Natural killer cell (primary cell): ENCODE results near the gene MELK. TPM values are rescaled to one million over a fixed set of nuclear protein-coding genes. Genes with fewer than 3 reads are reported as not detected.

Experiments used
- ATAC-seq, 3 donors: fragments of 150-1000 bp in 2 of 3; fragments of 200-7000 bp in 1 of 3; cut with Tn5 transposase; 1 replicate in 1 of 3; 2 replicates in 2 of 3; pipeline ENCODE4 v1.10.0; 2021; ENCODE audit warnings: mild to moderate bottlenecking in 2 of 3, moderate library complexity in 2 of 3
- DNase-seq, 2 donors: peaks; one replicate each; pipeline versions ENCODE4 v3.0.0 to v3.0.0-alpha.2; 2013 to 2021; ENCODE audit warnings: mixed read lengths in 1 of 2
- H3K27ac ChIP-seq: one replicate; pipeline ENCODE4 v1.5.1; 2013; ENCODE audit warnings: mild to moderate bottlenecking, low read length
- H3K27me3 ChIP-seq: one replicate; pipeline ENCODE4 v1.6.1; 2013; ENCODE audit warnings: low read length; ENCODE audit not compliant: control insufficient read depth, insufficient read depth
- H3K36me3 ChIP-seq: one replicate; pipeline ENCODE4 v1.6.1; 2013; ENCODE audit warnings: low read length; ENCODE audit not compliant: control insufficient read depth, insufficient read depth
- H3K4me1 ChIP-seq: one replicate; pipeline ENCODE4 v1.6.1; 2013; ENCODE audit warnings: low read length; ENCODE audit not compliant: control insufficient read depth, insufficient read depth
- H3K4me3 ChIP-seq: one replicate; pipeline ENCODE4 v1.5.1; 2013; ENCODE audit warnings: low read length
- H3K9me3 ChIP-seq: one replicate; pipeline ENCODE4 v1.6.1; 2013; ENCODE audit warnings: low read length; ENCODE audit not compliant: control insufficient read depth, insufficient read depth
- H3K27ac Mint-ChIP-seq, 2 donors: one replicate each; pipeline ENCODE4 v1.8.0; 2022; ENCODE audit warnings: mild to moderate bottlenecking in 2 of 2, mixed read lengths in 2 of 2, moderate library complexity in 1 of 2
- H3K27me3 Mint-ChIP-seq, 2 donors: one replicate each; pipeline ENCODE4 v1.8.0; 2022; ENCODE audit warnings: low read depth in 2 of 2, mixed read lengths in 2 of 2
- H3K36me3 Mint-ChIP-seq: one replicate; pipeline ENCODE4 v1.8.0; 2022; ENCODE audit warnings: mixed read lengths
- H3K4me1 Mint-ChIP-seq, 2 donors: one replicate each; pipeline ENCODE4 v1.8.0; 2022; ENCODE audit warnings: mixed read lengths in 2 of 2
- H3K4me3 Mint-ChIP-seq: one replicate; pipeline ENCODE4 v1.8.0; 2022; ENCODE audit warnings: mild to moderate bottlenecking, moderate library complexity, mixed read lengths
- H3K9me3 Mint-ChIP-seq, 2 donors: one replicate each; pipeline ENCODE4 v1.8.0; 2022; ENCODE audit warnings: mixed read lengths in 2 of 2
- WGBS: methylation state at CpG from one replicate; pipeline ENCODE4 v1.1.7; 2013; ENCODE audit warnings: missing lambda C conversion rate; ENCODE audit not compliant: insufficient coverage; 5-methylcytosine and 5-hydroxymethylcytosine counted together
- intact Hi-C: fragments of 100-400 bp; cut with micrococcal nuclease; formaldehyde crosslinking; loops from one replicate; pipeline ENCODE4 v1.14.2; 2022
- total RNA-seq, 4 donors: library from RNA; stranded (reverse); fragments of 120-200 nt in 1 of 4; gene quantifications; one replicate each; pipeline versions ENCODE4 v1.2.3 to v1.2.4, GENCODE V29; 2013 to 2022
- TF ChIP-seq, protein P1 (sequence below): fragments of 200-600 bp; IDR thresholded peaks from one replicate; pipeline ENCODE4 v1.8.0; 2022; ENCODE audit warnings: antibody characterized with exemption

Gene MELK
- total RNA-seq, 3 donors from 2014 or later (not counting 1 experiment from before 2014, with no cell fraction given): 1.3 to 1.6 (median 1.5) TPM

DNA sequence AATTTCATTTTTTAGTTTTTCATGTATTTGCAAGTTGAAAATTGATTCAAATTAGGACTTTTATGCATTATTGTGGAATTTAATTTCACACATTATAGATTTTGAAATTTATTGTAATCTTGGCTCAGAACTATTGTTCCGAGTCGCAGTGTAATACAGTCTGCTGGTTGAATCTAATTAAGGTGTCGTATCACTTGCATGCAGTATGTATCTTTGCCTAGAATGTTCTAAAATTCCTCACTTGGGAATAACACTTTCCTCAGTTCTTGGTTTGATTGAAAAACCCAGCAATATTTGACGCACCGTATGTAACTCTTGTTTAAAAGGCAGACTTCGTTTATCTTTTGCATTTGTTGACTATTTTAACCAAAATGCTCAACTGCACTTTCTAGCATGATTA lies 49.4 kb downstream of the MELK start:
- no peaks in the 10 kb centered on the region for H3K9me3 ChIP-seq
- Mint-ChIP-seq H3K27ac (no peak overlapping the region), H3K36me3 (no peaks in the 10 kb centered on the region), H3K4me1 (no peaks in the 10 kb centered on the region), H3K4me3 (no peak overlapping the region), H3K9me3 (no peaks in the 10 kb centered on the region), H3K27me3 (no peaks in the 10 kb centered on the region)
- H3K36me3 ChIP-seq: no peaks in the 10 kb centered on the region
- no peak for ATAC-seq
- H3K4me3 ChIP-seq: no peak overlapping the region
- intact Hi-C loops: no loop called here
- no peak for DNase-seq
- H3K4me1 ChIP-seq: no peaks in the 10 kb centered on the region
- TF ChIP-seq, protein P1, sequence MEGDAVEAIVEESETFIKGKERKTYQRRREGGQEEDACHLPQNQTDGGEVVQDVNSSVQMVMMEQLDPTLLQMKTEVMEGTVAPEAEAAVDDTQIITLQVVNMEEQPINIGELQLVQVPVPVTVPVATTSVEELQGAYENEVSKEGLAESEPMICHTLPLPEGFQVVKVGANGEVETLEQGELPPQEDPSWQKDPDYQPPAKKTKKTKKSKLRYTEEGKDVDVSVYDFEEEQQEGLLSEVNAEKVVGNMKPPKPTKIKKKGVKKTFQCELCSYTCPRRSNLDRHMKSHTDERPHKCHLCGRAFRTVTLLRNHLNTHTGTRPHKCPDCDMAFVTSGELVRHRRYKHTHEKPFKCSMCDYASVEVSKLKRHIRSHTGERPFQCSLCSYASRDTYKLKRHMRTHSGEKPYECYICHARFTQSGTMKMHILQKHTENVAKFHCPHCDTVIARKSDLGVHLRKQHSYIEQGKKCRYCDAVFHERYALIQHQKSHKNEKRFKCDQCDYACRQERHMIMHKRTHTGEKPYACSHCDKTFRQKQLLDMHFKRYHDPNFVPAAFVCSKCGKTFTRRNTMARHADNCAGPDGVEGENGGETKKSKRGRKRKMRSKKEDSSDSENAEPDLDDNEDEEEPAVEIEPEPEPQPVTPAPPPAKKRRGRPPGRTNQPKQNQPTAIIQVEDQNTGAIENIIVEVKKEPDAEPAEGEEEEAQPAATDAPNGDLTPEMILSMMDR: no peak
- no peak overlapping the region for H3K27ac ChIP-seq
- 96% methylated on average over 6 of the region's 6 CpGs for WGBS
- H3K27me3 ChIP-seq: no peaks in the 10 kb centered on the region

DNA sequence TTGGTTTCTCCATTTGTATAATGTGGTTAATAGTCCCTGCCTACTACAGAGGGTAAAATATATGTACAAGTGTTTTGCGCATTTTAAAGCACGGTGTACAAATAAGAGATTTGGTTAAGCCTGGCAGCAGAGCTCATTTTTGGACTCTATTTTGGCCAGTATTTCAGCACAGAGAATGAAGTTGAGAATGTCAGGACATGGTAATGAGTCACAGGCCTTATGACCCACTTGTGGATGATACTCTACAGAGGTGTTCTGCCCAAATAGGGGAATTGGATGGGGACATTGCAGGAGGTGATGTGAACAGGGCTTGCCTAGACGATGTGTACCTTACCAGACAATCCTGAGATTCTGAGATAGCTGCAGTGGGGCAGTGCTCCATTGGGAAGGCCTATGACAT lies 50.6 kb downstream of the MELK start:
- Mint-ChIP-seq H3K9me3 (no peaks in the 10 kb centered on the region), H3K27me3 (no peaks in the 10 kb centered on the region), H3K4me1 (no peaks in the 10 kb centered on the region), H3K36me3 (no peaks in the 10 kb centered on the region), H3K27ac (no peak overlapping the region), H3K4me3 (no peak overlapping the region)
- Histone ChIP-seq H3K36me3 (no peaks in the 10 kb centered on the region), H3K4me1 (no peaks in the 10 kb centered on the region), H3K27me3 (no peaks in the 10 kb centered on the region), H3K4me3 (no peak overlapping the region), H3K27ac (no peak overlapping the region), H3K9me3 (no peaks in the 10 kb centered on the region)
- no peak for DNase-seq
- intact Hi-C loops: no loop called here
- TF ChIP-seq, protein P1: no peak
- ATAC-seq: no peak
- WGBS: 100% methylated on average over 3 of the region's 3 CpGs

DNA sequence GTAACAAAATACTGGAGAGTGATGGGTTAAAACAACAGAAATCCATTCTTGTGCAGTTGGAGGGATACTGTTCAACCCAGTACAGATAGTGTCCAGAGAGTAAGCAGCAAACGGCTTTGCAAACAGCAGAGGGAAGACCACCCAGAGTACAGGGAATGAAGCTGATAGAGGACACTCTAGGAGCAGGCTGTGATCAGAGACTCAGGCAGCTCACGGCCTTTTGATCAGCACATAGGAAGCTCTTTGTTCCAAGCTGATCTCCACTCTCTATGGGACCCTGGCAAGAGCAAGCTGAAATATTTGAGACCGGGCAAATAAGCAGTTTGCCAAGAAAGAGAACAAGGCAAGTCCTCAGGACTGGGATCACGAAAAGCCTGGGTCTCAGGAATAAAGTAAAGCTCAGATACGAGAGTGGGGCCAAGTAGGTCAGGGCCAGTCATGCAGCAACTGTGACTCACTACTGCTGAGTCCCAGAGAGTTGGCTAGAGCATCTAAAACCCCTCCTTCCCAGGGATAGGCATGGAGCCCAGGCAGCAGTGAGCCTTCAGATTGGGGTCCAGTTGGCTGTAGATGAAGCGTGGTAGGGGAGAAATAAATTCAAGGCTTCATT lies 52.4 kb downstream of the MELK start:
- Histone ChIP-seq H3K27ac (no peak overlapping the region), H3K9me3 (no peaks in the 10 kb centered on the region), H3K4me1 (no peaks in the 10 kb centered on the region), H3K4me3 (no peak overlapping the region), H3K36me3 (no peaks in the 10 kb centered on the region), H3K27me3 (no peaks in the 10 kb centered on the region)
- H3K36me3 Mint-ChIP-seq: no peaks in the 10 kb centered on the region
- H3K4me1 Mint-ChIP-seq: no peaks in the 10 kb centered on the region
- no peak overlapping the region for H3K27ac Mint-ChIP-seq
- ATAC-seq (no peak), DNase-seq (no peak)
- H3K27me3 Mint-ChIP-seq: no peaks in the 10 kb centered on the region
- H3K9me3 Mint-ChIP-seq: no peaks in the 10 kb centered on the region
- 95% methylated on average over 6 of the region's 6 CpGs for WGBS
- intact Hi-C loops: no loop called here
- TF ChIP-seq, protein P1: no peak
- no peak overlapping the region for H3K4me3 Mint-ChIP-seq

DNA sequence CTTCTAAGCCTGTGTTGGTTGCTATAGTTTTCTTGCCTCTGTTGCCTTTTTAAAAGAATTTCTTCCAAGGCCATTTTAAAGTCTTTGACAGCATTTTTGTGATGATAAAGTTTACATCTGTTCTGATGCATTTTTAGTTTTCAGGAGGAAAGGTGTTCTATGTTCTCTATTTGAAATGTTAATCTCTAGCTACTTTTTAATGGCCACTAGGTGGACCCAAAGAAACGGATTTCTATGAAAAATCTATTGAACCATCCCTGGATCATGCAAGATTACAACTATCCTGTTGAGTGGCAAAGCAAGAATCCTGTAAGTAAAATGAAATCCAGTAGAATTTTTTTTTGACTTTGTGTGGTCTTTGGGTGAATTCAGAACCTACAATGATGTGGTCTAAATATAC lies 60.2 kb downstream of the MELK start:
- DNase-seq: peak in 1 of 2 donors; percentile 39

More for the DNA sequence above, 60.2 kb downstream of the MELK start:
- TF ChIP-seq, protein P1: peak; percentile 57
- ATAC-seq: no peak
- no peak overlapping the region for H3K4me3 ChIP-seq
- Mint-ChIP-seq H3K4me1 (no peaks in the 10 kb centered on the region), H3K36me3 (no peaks in the 10 kb centered on the region), H3K9me3 (no peaks in the 10 kb centered on the region), H3K27me3 (no peaks in the 10 kb centered on the region), H3K27ac (no peak overlapping the region), H3K4me3 (no peak overlapping the region)
- H3K27me3 ChIP-seq: no peaks in the 10 kb centered on the region
- 33% methylated on average over 1 of the region's 1 CpG for WGBS
- no peaks in the 10 kb centered on the region for H3K4me1 ChIP-seq
- H3K27ac ChIP-seq: no peak overlapping the region
- intact Hi-C loops: loop anchor here (1.0 kb wide), 1 partner anchor 96 kb away; no protein-coding TSS in a partner anchor
- H3K36me3 ChIP-seq: no peaks in the 10 kb centered on the region
- no peaks in the 10 kb centered on the region for H3K9me3 ChIP-seq
